ENCODE measurements around the gene BTRC.

Gene BTRC

GRCh38 chr10:101564490-101564991 is 210.6 kb downstream of the BTRC start:
- no peak for DNase-seq (ENCODE audit: low read depth in 1 of 2, low spot score in 1 of 2)

DNA sequence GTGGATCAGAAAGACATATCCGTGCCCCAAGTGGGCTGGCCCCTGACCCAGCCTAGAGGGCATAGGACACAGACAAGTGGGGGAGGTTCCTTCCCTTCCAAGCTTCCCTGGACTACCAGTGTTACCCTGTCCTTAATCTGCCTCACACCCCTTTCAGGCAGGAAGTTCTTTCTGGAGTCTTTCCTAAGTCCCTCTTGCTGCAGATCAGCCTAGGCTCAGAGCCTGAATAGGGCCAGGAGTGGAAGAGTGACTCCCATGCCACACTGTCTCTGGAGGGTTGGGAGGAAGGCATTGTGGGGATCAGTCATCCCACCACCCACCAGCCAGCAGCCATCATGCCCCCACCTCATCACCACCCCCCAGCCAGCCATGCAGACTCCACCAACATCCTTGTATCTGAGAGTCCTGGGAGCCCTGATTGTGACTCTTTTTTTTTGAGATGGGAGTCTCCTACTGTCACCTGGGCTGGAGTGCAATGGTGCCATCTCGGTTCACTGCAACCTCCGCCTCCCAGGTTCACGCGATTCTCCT is 211.5 kb downstream of the BTRC start:
- DNase-seq (ENCODE audit: low read depth in 1 of 2, low spot score in 1 of 2): no peak

DNA sequence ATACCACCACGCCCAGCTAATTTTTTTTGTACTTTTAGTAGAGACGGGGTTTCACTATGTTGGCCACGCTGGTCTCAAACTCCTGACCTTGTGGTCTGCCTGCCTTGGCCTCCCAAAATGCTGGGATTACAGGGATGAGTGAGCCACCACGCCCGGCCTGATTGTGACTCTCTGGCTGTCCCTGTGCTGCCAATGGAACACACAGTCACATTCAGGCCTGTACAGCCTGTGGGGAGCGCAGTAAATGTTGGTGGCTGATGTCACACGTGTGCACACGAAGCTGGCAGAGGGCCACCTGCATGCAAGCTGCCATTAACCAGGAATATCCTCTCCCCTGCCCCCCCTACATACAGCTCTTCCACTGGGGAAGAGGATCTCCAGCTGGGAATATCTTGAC is 212.0 kb downstream of the BTRC start:
- no peak for DNase-seq (ENCODE audit: low read depth in 1 of 2, low spot score in 1 of 2)

GRCh38 chr10:101566333-101567164 is 212.6 kb downstream of the BTRC start:
- no peak for DNase-seq (ENCODE audit: low read depth in 1 of 2, low spot score in 1 of 2)

- no peak for DNase-seq (ENCODE audit: low read depth in 1 of 2, low spot score in 1 of 2)
Measured at GRCh38 chr10:101567165-101568006, 213.4 kb downstream of the BTRC start.

DNA sequence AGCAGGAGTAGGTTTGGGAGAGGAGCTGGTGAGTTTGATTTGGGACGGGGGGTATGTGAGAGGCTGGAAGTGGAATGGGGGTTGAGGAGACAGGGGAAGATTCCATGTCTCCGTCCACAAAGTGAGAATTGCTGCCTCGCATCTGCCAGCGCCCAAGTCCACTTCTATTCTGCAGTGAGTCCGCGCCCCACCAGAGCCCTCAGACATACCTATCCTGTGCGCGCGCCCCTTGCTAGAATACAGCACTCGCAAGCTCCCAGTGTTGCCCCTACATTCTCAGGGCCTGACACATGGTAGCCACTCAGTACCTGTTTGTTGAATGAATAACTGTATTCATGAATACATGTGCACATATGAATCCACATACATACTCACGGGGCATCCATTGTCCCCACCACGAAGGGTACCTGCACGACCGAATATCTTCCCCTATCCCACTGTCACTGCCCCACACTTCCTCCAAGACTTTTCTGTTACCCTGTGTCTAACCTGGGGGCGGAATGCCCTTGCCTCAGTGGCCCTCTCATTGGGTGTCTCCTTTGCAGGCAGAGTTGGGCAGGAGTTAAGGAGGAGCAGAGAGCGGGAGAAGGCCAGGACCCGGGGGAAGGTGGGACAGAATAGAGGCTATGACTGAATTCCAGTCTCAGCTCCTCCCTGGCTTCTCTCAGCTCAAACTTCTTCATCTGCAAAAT is 214.2 kb downstream of the BTRC start:
- no peak for DNase-seq (ENCODE audit: low read depth in 1 of 2, low spot score in 1 of 2)

- DNase-seq (ENCODE audit: low read depth in 1 of 2, low spot score in 1 of 2): no peak
Measured at GRCh38 chr10:101569323-101569621, 215.3 kb downstream of the BTRC start.

GRCh38 chr10:101569622-101570427 is 215.9 kb downstream of the BTRC start:
- peak; percentile 61 to 74 for DNase-seq (ENCODE audit: low read depth in 1 of 2, low spot score in 1 of 2)

- DNase-seq (ENCODE audit: low read depth in 1 of 2, low spot score in 1 of 2): no peak
Measured at GRCh38 chr10:101570428-101571270, 216.7 kb downstream of the BTRC start.

- no peak for DNase-seq (ENCODE audit: low read depth in 1 of 2, low spot score in 1 of 2)
Measured at GRCh38 chr10:101571271-101571925, 217.4 kb downstream of the BTRC start.

DNA sequence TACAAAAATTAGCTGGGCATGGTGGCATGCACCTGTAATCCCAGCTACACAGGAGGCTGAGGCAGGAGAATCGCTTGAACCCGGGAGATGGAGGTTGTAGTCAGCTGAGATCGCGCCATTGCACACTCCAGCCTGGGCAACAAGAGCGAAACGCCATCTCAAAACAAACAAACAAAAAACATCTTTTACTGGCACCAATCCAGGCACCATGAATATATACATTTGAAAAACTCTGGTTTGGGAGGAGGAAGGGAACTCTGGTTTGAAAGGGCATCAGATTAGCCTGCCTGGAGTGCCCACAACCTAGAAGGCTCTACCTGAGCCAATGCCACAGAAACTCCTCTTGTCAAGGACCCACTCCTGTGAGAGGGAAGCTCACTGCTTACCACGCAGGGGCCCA is 218.2 kb downstream of the BTRC start:
- DNase-seq (ENCODE audit: low read depth in 1 of 2, low spot score in 1 of 2): no peak

GRCh38 chr10:101572785-101573184 is 218.8 kb downstream of the BTRC start:
- no peak for DNase-seq (ENCODE audit: low read depth in 1 of 2, low spot score in 1 of 2)

DNA sequence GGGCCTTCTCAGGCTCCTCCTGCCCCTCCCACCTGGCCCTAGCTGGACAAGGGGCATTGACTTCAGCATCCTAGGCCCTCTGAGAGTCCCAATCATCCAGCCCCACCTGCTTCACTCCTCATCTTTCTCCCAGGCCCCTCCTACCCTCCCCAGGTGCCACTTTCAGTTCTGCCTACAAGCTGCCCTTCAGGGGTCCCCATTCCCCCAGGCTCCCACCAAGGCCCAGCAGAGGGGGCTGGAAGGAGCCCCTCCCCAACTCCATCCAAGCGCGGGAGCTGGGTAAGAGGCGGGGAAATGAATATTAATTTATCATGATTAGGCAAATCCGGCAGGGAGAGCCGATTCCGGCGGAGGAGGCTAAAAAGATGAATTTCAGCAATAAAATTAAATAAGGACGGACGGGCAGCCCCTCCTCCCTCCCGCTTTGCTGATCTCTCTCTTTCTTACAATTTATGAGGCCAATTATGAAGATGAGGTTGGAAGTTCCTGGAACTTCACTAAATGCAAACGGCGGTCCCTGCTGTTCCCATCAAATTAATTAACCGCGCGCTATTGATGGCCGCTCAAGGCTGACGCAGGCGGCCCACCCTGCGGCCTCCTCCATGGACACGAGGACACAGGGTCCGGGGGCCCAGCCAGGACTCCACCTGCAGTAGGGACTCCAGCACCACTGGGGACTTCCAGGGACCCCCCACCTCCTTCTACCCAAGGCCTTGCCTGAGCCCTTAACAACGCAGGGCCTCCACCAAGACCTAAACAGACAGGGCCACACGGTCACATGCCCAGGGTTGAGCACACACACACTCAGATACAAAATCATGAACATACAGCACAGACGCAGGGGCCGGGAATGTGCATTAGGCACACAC is 220.2 kb downstream of the BTRC start:
- no peak for DNase-seq (ENCODE audit: low read depth in 1 of 2, low spot score in 1 of 2)

DNA sequence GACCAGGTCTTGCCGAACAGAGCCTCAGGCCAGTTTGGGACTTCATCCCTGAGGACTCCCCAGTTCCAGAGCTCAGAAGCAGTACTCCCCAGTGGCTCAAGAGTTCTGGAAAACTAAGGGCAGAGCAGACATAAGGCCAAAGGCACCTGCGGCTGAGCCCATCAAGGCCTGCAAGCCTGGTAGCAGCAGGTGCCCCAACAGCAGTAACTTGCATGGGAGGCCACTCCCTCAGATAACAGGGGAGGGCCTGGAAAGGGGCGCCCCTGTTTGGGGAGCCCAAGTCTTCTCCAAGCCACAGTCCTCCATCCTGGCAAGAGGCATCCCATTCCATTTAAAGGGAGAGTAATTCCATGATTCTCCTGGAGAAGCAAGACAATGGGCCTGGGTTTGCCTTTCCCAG is 221.1 kb downstream of the BTRC start:
- DNase-seq (ENCODE audit: low read depth in 1 of 2, low spot score in 1 of 2): no peak

DNA sequence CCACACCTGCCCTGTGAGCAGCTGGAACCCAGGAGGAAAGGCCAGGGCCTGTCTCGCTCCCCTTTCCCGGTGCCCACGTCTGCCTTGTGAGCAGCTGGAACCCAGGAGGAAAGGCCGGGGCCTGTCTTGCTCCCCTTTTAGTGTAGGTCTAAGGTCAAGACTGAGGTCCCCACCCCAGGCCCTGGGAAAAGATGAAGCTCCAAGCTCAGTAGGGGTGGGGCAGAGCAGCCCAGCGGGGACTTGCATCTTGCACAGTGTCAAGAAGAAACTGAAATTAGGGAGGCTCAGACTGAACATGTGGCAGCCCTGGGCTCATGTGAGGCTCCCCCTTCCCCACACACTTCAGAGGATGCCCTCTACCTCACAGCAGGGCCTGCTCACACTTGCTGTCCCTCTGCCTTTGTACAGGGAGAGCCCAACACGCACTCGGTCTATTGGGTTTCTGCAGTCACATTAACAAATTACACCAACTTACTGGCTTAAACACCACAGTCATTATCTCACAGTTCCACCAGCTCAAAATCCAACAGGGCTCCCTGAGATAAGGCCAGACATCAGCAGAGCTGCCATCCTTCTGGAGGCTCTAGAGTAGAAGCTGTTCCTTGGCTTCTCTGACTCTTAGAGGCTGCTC is 221.7 kb downstream of the BTRC start:
- no peak for DNase-seq (ENCODE audit: low read depth in 1 of 2, low spot score in 1 of 2)

- DNase-seq (ENCODE audit: low read depth in 1 of 2, low spot score in 1 of 2): no peak
Measured at GRCh38 chr10:101576211-101576863, 222.4 kb downstream of the BTRC start.
